Stimulated activated CD4-positive, alpha-beta T cell treated with anti-CD3 and anti-CD28 coated beads, TNF-alpha, amount 100 ng/mL, for 24 hours (primary cell): ENCODE measurements around the gene SELE.

ENCODE experiments used
- DNase-seq, 3 experiments: peaks; one replicate each; pipeline ENCODE4 v3.0.0-alpha.2; 2020; ENCODE audit warnings: low read depth in 3 of 3

The SELE gene, protein sequence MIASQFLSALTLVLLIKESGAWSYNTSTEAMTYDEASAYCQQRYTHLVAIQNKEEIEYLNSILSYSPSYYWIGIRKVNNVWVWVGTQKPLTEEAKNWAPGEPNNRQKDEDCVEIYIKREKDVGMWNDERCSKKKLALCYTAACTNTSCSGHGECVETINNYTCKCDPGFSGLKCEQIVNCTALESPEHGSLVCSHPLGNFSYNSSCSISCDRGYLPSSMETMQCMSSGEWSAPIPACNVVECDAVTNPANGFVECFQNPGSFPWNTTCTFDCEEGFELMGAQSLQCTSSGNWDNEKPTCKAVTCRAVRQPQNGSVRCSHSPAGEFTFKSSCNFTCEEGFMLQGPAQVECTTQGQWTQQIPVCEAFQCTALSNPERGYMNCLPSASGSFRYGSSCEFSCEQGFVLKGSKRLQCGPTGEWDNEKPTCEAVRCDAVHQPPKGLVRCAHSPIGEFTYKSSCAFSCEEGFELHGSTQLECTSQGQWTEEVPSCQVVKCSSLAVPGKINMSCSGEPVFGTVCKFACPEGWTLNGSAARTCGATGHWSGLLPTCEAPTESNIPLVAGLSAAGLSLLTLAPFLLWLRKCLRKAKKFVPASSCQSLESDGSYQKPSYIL

GRCh38 chr1:169733924-169734323, at the start of gene SELE:
Gene SELE, minus strand, starts transcription at chr1:169734079. Its CDS starts 467 bp downstream, at chr1:169733612.
- no peak for DNase-seq

DNA sequence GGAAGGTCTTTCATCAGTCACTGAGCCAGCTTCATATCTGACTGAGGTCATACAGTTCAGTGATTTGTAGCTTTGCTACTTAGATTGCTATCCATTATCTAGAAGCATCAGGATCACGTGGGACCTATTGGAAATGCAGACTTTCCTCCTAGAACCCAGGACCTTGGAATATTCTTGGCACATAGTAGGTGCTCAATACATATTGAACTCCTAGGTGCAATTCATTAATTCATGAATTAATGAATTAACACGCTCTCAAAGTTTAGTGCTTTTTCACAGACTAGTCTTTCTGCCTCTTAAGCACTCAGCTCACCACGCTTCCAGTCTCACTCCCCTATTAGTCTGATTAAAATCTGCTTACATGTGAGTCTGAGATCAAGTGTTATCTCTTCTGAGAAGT, 48.7 kb upstream of the SELE start:
- no peak for DNase-seq

DNA sequence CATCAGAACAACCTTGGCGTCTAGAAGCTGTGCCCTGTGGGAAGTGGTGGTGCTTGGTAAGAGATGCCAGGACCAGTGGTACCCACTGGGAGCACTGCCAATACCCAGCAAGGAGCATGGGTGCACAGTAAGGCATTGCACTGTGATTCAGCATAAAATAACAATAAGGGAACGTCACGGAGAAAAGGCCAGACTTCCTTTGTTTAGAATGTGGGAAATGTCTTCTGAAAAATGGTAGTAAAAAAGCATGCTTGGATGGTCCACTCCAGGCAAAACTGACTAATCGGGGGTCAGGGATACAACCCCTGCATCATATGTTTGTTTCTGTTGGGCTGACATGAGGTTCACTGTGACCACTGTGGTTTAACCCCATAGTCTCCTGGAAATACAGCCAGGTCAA, 46.1 kb upstream of the SELE start:
- DNase-seq, result no peak

GRCh38 chr1:169779150-169779549, 45.3 kb upstream of the SELE start:
- DNase-seq, result no peak

- DNase-seq, result no peak
Observed at GRCh38 chr1:169776440-169776839, 42.6 kb upstream of the SELE start.

DNA sequence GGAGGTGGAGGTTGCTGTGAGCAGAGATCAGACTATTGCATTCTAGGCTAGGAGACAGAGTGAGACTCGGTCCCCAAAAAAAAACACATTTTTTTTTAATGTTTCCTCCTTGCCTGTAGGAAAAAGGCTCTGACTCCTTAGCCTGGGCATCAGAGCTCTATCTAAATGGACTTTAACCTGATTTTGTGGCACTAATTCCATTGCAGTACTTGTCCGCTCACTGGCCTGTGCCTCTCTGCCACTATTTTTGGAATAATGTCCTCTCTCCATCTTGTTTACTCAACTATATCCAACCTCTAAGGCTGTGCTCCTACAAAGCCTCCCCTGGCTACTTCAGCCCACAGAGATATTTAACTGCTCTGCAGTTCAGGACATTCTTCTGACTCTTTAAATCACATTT, 34.3 kb upstream of the SELE start:
- no peak for DNase-seq

- DNase-seq, result no peak
Observed at GRCh38 chr1:169765580-169766331, 31.9 kb upstream of the SELE start.

DNA sequence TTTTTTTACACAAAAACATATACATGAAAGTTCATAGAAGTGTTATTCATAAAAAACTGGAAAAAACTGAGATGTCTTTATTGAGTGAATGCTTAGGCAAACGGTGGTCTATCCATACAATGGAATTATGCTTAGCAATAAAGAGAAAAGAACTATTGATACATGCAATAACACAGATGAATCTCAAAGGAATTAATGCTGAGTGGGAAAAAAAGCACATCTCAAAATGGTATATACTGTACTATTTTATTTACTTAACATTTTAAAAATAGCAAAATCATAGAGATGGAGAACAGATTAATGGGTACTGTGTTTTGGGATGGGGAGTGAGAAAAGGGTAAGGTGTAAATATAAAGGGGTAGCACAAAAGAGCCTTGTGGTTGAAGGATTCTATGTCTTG, 31.0 kb upstream of the SELE start:
- DNase-seq, result no peak

DNA sequence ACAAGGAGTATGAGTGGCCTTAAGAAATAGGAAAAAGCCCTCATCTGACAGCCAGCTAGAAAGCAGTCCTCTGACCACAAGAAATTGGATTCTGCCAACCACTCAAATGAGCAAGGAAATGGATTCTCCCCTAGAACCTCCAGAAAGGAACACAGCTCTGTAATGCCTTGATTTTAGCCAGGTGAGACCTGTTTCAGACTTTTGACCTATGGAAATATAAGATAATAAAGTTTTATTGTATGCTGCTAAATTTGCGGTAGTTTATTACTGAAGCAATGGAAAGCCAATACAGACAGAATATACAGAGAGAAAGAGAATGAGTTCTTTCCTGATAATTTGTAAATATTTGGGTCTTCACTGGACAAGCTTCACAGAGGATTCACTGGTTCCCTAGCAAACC, 28.8 kb upstream of the SELE start:
- no peak for DNase-seq

DNA sequence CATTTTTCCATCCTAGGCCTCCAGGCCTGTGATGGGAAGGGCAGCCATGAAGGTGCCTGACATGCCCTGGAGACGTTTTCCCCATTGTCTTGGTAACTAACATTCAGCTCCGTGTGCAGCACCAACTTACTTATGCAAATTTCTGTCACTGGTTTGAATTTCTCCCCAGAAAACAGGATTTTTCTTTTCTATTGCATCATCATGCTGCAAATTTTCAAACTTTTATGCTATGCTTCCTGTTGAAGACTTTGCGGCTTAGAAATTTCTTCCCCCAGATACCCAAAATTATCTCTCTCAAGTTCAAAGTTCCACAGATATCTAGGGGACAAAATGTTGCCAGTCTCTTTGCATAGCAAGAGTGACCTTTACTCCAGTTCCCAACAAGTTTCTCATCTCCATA, 25.2 kb upstream of the SELE start:
- DNase-seq, result no peak

- DNase-seq, result no peak
Observed at GRCh38 chr1:169753549-169753948, 19.7 kb upstream of the SELE start.

GRCh38 chr1:169750041-169750440, 16.2 kb upstream of the SELE start:
- no peak for DNase-seq

DNA sequence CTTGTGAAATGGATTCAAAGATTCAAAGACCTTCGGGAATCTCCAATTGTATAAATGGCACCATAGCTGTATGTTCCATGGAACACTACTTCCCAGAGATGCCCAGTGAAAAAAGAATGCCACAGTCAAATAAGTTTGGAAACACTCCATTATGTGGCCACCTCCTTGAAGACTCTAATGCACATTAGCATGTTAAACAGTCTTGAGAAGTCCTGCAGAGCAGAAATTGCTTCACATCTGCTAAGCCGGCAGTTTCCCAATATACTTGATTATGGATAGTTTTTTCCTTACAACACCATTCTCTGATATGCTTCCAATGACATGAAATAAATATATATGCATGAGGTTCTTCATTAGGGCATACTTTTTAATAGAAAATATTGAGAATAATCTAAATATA, 12.7 kb upstream of the SELE start:
- no peak for DNase-seq

- no peak for DNase-seq
Observed at GRCh38 chr1:169745015-169745861, 11.4 kb upstream of the SELE start.

- no peak for DNase-seq
Observed at GRCh38 chr1:169741666-169742394, 8.0 kb upstream of the SELE start.

DNA sequence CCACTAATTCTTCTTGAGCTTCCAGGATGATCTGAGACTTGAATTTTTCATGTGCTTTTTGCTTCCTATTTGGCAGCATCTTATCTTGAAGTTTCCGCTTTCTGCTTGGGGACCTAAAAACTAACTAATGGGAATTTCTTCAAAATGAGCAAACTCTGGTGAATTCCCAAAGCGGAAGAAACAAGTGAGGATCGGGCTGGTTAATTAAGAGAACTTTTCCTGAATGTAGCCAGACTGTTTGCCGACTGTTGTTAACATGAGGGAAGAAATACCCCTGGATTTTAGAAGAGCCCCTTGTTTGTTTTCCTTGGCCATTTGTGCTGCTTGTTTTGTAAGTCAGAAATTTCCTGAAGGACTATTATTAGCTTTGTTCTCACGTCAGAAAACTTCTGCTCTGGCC, 6.1 kb upstream of the SELE start:
- no peak for DNase-seq

DNA sequence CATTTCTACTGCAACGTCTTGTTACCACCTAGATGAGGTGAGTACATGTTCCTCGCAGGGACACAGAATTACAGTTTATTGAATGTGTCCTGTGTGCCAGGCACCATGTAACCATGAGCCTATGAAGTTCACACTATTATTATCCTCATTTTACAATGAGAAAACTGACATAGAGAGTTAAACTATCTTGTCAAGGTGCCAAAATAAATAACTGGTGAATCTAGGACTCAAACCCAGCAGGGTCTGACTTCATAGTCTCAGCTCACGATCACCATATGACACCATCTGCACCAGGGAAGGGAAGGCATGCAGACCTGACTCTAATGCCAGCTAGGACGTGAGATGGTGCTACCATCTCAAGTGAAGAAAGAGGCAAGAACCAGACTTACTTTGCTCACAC, 2.4 kb downstream of the SELE start:
- no peak for DNase-seq

DNA sequence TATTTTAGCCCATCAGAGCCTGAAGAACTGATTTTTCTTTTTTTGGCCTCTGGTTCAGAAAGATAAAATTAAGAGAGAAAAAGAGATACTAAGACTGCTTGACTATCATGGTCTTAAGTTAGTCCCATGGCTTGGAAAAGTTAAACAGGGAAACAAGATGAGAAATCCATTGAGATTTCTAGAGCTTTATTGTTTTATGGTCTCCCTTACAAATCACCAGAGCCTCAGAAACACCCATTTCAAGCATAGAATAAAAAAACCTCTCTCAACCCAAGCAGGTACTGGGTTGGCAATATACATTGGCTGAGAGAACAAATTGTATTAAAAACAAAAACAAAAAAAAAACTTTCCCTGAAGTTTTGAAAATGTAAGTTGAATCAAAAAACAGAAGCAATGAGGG, 3.9 kb downstream of the SELE start:
- no peak for DNase-seq

GRCh38 chr1:169727307-169727706, 6.6 kb downstream of the SELE start:
- DNase-seq, result no peak

GRCh38 chr1:169726851-169727250, 7.0 kb downstream of the SELE start:
- no peak for DNase-seq

DNA sequence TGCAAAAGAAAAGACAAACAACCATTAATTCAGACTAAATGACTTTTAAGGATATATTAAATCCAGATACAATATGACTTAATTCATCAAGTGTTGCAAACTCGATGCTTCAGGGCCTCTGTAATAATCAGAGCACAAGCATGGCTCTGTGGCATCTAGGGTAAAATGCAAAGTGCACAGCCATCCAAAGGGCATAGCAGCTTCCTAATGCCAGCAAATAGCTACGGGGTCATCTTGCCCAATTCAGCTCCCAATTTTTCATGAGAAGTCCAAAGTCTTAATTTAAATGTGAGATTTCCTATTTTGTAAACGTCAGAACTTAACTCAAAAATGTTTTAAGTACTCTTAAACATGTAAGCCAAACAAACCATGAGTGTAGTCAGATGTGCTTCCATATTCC, 7.9 kb downstream of the SELE start:
- no peak for DNase-seq
